ENCODE results near the gene RELT.

The RELT gene

GRCh38 chr11:73359930-73360742, 16.1 kb upstream of the RELT start:
- no peak for DNase-seq (ENCODE audit: low spot score)
- peak; percentile 30 for TF ChIP-seq CTCF (IDR thresholded peaks at IDR 0.05; ENCODE audit: extremely low read depth, missing control alignments)

- no peak for TF ChIP-seq CTCF (IDR thresholded peaks at IDR 0.05; ENCODE audit: extremely low read depth, missing control alignments)
- no peak for DNase-seq (ENCODE audit: low spot score)
Observed at GRCh38 chr11:73360743-73361369, 15.3 kb upstream of the RELT start.

- no peak for DNase-seq (ENCODE audit: low spot score)
- TF ChIP-seq CTCF (IDR thresholded peaks at IDR 0.05; ENCODE audit: extremely low read depth, missing control alignments), result no peak
Observed at GRCh38 chr11:73361953-73362776, 14.0 kb upstream of the RELT start.

GRCh38 chr11:73363147-73363546, 13.1 kb upstream of the RELT start:
- DNase-seq (ENCODE audit: low spot score), result no peak
- TF ChIP-seq CTCF (IDR thresholded peaks at IDR 0.05; ENCODE audit: extremely low read depth, missing control alignments), result no peak

GRCh38 chr11:73365352-73366264, 10.6 kb upstream of the RELT start:
- no peak for DNase-seq (ENCODE audit: low spot score)
- TF ChIP-seq CTCF (IDR thresholded peaks at IDR 0.05; ENCODE audit: extremely low read depth, missing control alignments), result no peak

- DNase-seq (ENCODE audit: low spot score), result no peak
- TF ChIP-seq CTCF (IDR thresholded peaks at IDR 0.05; ENCODE audit: extremely low read depth, missing control alignments), result no peak
Observed at GRCh38 chr11:73366265-73366610, 10.0 kb upstream of the RELT start.
